Hypothalamus (tissue), 51 donors: Measurements from ENCODE around the gene TSPEAR.

Source experiments
- DNase-seq, 51 donors: peaks; one replicate each; lab custom pipeline; 2025; lab: John Stamatoyannopoulos, UW

Gene TSPEAR

DNA sequence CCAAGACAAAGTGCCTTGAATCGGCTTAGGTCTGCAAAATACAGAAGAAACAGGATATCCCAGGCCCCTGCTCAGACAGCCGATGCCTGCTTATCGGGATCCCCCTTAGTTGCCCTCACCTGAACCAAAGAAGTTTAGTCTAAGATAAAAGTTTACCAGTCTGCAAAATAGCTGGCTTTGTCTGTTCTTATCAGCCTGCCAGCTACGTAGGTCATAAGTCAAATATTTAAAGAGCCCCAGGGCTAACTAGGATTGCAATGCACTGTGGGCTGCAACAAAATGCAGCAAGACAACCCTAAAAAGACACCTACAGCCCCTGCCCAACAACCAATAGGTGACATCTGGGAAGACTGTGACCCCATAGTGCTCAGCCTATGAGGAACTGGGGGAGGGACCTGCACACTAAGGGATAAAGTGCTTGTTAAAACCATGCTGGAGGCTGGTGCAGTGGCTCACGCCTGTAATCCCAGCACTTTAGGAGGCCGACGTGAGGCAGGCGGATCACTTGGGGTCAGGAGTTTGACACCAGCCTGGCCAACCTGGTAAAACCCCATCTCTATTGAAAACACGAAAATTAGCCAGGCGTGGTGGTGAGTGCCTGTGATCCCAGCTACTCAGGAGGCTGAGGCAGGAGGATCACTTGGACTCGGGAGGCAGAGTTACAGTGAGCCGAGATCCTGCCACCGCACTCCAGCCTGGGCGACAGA, 228.6 kb downstream of the TSPEAR start:
- DNase-seq, result no peak

DNA sequence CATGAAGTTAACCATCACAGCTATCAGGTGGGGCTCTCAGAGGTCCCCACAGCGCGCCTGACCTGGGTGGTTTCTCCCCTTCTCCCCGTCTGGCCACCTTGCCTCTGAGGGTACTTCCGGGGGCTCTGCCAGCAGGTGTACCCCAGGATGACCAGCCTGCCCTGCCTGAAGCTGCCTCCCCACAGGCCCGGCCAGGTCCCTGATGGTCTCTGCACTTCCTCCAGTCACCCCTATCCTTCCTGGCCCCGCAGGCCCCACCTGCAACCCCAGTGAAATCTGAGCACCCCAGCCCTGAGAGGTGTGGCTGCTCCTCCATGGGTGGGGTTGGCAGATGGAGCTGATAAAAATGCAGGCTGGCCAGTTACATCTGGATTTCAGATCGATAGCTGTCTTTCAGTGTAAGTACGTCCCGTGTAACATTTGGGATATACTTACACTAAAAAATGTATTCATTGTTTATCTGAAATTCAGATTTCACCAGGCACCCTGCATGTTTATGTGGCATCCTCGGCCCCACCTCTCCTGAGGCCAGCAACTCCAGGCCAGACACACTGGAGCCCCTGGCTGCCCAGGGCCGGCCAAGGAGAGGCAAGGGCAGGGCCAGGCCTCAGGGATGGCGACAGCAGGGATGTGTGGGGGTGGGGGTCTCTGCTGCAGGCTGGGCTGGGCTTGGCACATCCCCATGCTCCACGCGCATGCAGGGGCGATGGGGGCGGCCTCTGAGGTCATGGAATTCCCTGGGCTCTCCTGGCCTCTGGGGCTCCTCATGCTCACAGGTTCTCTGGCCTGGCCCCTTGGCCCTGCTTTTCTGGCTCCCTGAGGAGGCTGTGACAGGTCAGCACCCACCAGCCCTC, 230.9 kb downstream of the TSPEAR start:
- DNase-seq, result no peak

GRCh38 chr21:44479556-44480199, 231.7 kb downstream of the TSPEAR start:
- peak in 11 of 51 donors; percentile 11 to 49 (median 21) for DNase-seq

- DNase-seq, result no peak
Observed at GRCh38 chr21:44478801-44479167, 232.6 kb downstream of the TSPEAR start.

- DNase-seq, result peak in 1 of 51 donors; percentile 18
Observed at GRCh38 chr21:44478124-44478800, 233.1 kb downstream of the TSPEAR start.

DNA sequence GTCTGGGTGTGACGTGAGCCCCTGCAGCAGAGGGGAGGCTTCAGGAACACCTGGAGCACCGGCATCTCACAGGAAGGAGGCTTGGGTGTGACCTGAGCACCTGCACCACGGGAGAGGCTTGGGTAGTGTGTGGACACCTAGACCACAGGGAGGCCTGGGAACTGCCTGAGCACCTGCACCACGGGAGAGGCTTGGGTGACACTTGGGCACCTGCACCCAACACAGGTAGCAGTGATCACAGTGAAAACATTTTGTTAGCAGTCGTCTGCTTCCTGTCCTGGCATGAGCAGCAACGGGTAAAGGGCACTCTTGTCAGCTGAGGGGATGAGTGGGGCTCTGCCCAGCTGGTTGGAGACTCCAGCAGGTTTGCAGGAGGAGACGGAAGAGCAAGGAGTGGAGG, 233.7 kb downstream of the TSPEAR start:
- DNase-seq, result no peak

GRCh38 chr21:44477131-44477530, 234.2 kb downstream of the TSPEAR start:
- DNase-seq, result no peak

GRCh38 chr21:44475266-44475845, 236.0 kb downstream of the TSPEAR start:
- DNase-seq, result no peak

- DNase-seq, result no peak
Observed at GRCh38 chr21:44473915-44474555, 237.3 kb downstream of the TSPEAR start.

GRCh38 chr21:44471996-44472395, 239.4 kb downstream of the TSPEAR start:
- no peak for DNase-seq

- DNase-seq, result no peak
Observed at GRCh38 chr21:44471341-44471740, 240.0 kb downstream of the TSPEAR start.

DNA sequence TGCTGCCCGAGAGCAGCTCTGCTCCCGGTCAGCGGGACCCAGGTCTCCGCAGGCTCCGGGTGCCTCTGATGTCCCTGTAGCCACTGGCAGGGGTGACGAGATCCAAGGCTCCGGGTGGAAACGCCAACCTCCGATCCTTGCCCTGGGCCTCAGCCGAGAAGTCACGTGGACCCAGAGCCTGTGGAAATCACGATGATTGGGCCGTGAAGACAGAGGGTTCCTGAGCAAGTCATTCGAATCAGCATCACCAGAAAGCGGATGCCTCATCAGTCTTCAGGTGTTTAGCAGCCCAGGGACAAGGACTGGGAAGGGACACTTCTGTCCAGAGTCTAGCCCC, 243.5 kb downstream of the TSPEAR start:
- DNase-seq, result no peak

DNA sequence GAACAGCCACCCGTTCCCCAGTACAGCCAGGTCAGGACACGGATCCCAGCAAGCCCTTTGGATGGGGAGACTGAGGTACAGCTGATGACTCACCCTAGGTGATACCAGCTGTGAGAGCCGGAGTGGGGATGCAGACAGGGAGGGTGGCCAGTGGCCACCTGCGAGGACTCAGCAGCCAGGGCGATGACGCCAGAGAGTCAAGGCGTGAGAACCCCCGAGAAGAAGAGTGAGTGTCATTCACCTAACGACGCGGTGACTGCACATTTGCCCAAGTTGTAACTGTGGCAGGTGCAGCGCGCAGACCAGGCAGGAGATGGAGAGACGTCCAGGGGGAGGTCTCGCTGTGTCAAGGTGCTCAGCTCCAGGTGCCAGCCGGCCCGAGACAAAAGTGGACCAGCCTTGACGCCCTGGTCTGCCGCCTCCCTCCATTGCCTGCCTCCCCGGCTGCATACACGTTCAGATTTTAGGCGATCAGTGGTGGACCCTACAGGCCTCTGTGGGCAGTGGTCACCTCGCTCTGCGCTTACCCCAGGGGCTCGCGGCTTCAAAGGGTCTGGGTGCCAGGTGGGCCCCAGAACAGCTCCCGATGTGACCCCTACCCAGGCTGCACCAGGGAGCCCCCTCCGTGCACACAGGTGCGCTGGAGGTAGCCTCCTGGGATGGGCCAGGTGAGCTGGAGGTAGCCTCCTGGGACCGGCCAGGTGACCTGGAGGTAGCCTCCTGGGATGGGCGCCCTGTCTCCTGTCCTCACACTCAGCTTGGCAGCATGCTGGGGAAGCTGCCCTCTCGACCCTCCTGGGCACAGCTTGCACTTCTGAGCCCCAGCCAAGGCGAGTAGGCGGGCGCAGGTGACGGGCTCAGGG, 244.1 kb downstream of the TSPEAR start:
- DNase-seq, result no peak

DNA sequence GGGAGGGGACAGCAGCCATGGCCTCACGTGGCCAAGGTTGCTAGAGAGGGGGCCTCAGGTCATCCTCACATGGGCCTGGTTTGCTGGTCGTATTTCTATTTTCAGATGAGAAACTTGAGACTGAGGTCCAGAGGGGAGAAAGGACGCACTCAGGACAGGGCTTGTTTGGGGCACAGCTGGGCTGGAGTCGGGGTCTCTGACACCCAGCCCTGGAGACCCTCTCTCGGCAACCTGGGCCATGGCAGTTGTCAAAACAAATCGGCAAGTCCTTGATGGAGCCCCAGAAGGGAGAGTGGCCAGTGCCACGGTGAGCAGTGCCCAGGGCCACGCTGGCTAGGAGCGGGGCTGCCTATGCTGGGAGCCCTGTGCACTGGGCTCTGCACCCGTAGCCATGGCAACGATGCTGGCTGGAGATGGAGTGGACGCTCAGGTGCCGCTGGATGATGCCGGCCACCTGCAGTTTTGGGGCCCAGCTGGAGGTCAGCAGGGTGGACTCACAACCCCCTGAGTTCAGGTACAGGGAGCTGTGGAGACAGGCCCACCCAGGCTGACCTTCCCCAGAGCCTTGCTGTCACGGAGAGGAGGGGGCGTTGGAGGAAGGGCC, 244.9 kb downstream of the TSPEAR start:
- DNase-seq, result peak in 1 of 51 donors; percentile 18

DNA sequence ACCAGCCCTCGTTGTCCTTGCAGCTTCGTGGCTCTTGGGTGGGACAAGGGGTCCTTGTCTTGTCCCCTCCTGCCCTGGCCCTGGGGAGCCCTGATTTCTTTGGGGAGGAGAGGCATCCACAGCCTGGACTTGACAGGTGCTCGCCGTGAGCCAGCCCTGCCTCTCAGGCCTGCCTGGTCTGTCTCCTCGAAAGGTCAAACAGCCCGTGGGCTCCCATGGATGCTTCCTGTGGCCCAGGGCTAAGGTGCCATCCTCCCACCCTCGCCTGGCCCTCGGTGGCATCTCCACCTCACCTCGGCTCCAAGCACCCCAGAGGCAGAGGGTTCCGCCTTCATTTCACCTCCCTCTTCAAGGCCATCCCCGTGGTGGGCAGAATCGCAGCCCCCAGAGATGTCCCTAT, 247.0 kb downstream of the TSPEAR start:
- DNase-seq, result no peak

- peak in 6 of 51 donors; percentile 4 to 31 (median 21) for DNase-seq
Observed at GRCh38 chr21:44463724-44464123, 247.6 kb downstream of the TSPEAR start.

DNA sequence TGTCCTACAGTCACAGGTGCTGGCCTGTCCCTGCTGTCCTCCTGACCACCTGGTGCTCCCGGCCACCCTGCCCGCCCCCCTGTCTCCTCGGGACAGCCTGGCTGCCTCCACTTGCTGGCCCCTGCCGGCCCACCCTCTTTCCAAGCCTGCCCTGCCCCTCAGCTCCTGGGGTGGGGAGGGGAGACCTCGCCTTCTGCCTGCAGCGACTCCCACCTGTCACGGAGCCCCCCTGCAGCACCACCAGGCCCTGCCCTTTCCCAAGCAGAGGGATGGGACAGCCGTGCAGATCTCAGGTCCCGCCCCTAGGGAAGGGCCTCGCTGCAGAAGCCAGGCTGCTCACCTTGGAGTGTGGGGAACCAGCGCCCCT, 248.6 kb downstream of the TSPEAR start:
- no peak for DNase-seq

GRCh38 chr21:44462086-44462833, 249.1 kb downstream of the TSPEAR start:
- no peak for DNase-seq
